Suprapubic skin (tissue), 4 donors: ENCODE results near the gene ST3GAL5. TPM values are rescaled to one million over a fixed set of nuclear protein-coding genes. Genes with fewer than 3 reads are reported as not detected.

ENCODE experiments used
- DNase-seq, 2 donors: peaks; one replicate each; pipeline ENCODE4 v3.0.0-alpha.2; 2019; ENCODE audit warnings: low spot score in 2 of 2
- H3K27ac ChIP-seq: fragments of 200-600 bp; sonication (generic); one replicate; pipeline ENCODE4 v1.5.1; 2019
- H3K27me3 ChIP-seq: fragments of 200-600 bp; sonication (generic); one replicate; pipeline ENCODE4 v1.5.1; 2019
- H3K36me3 ChIP-seq: fragments of 200-600 bp; sonication (generic); one replicate; pipeline ENCODE4 v1.5.1; 2019
- H3K4me1 ChIP-seq: fragments of 200-600 bp; sonication (generic); one replicate; pipeline ENCODE4 v1.5.1; 2019
- H3K4me3 ChIP-seq: fragments of 200-600 bp; sonication (generic); one replicate; pipeline ENCODE4 v1.5.1; 2019; ENCODE audit warnings: mild to moderate bottlenecking
- H3K9me3 ChIP-seq: fragments of 200-600 bp; sonication (generic); one replicate; pipeline ENCODE4 v1.5.1; 2019
- CTCF ChIP-seq, 2 donors: fragments of 200-600 bp in 1 of 2; fragments of 450-650 bp in 1 of 2; sonication (generic) in 1 of 2; IDR thresholded peaks; one replicate each; pipeline ENCODE4 v1.5.1; 2016 to 2019; ENCODE audit warnings: antibody characterized with exemption in 2 of 2, mild to moderate bottlenecking in 1 of 2, moderate library complexity in 1 of 2
- EP300 ChIP-seq: sonication (generic); formaldehyde crosslinking; IDR thresholded peaks from one replicate; pipeline ENCODE4 v1.6.1; 2017; ENCODE audit warnings: antibody characterized with exemption
- POLR2A ChIP-seq, 2 donors: fragments of 450-650 bp; IDR thresholded peaks; one replicate each; pipeline ENCODE4 v1.6.1; 2017; ENCODE audit warnings: antibody characterized with exemption in 2 of 2, mild to moderate bottlenecking in 2 of 2, moderate library complexity in 2 of 2
- POLR2AphosphoS5 ChIP-seq, 3 donors: sonication (generic); formaldehyde crosslinking; IDR thresholded peaks; one replicate each; pipeline ENCODE4 v1.6.1; 2017; ENCODE audit warnings: antibody characterized with exemption in 3 of 3
- WGBS: methylation state at CpG from one replicate; pipeline ENCODE4 v1.1.5; 2018; 5-methylcytosine and 5-hydroxymethylcytosine counted together
- total RNA-seq, 4 donors: library from RNA; depleted of rRNA; stranded (reverse); fragments of >200 nt; gene quantifications; one replicate each; pipeline ENCODE4 v1.1.0, GENCODE V29; 2016

The ST3GAL5 gene
- total RNA-seq, 4 donors from 2014 or later, result 9.5 to 17.8 (median 14.8) TPM

- Histone ChIP-seq H3K36me3 (no peaks in the 10 kb centered on the region), H3K4me3 (peak overlapping the region; percentile 12), H3K27ac (no peak overlapping the region), H3K9me3 (no peaks in the 10 kb centered on the region), H3K4me1 (peaks cover 5% of the 10 kb centered on the region), H3K27me3 (peaks cover 3% of the 10 kb centered on the region)
- TF ChIP-seq CTCF (IDR thresholded peaks at IDR 0.05) (peak; percentile 89), EP300 (no peak)
- 31% methylated on average over 16 of the region's 20 CpGs for WGBS
- peak; percentile 87 to 89 for DNase-seq
Measured at GRCh38 chr2:85826990-85827878, 61.6 kb downstream of the ST3GAL5 start.

GRCh38 chr2:85823951-85824350 lies 64.8 kb downstream of the ST3GAL5 start:
- 50% methylated on average over 2 of the region's 2 CpGs for WGBS
- Histone ChIP-seq H3K27ac (no peak overlapping the region), H3K4me3 (no peak overlapping the region), H3K36me3 (no peaks in the 10 kb centered on the region), H3K9me3 (no peaks in the 10 kb centered on the region), H3K27me3 (peaks cover 4% of the 10 kb centered on the region), H3K4me1 (peaks cover 5% of the 10 kb centered on the region)
- DNase-seq, result no peak
- no peak for TF ChIP-seq EP300
- no peak for TF ChIP-seq POLR2A (IDR thresholded peaks at IDR 0.05)
- no peak for TF ChIP-seq CTCF (IDR thresholded peaks at IDR 0.05)
- no peak for TF ChIP-seq POLR2AphosphoS5 (IDR thresholded peaks at IDR 0.05)

GRCh38 chr2:85822766-85823165 lies 66.0 kb downstream of the ST3GAL5 start:
- H3K9me3 ChIP-seq, result no peaks in the 10 kb centered on the region
- H3K4me1 ChIP-seq, result peaks cover 3% of the 10 kb centered on the region
- peaks cover 4% of the 10 kb centered on the region for H3K27me3 ChIP-seq
- H3K4me3 ChIP-seq, result no peak overlapping the region
- H3K27ac ChIP-seq, result no peak overlapping the region
- 80% methylated on average over 5 of the region's 5 CpGs for WGBS
- TF ChIP-seq EP300 (no peak), CTCF (IDR thresholded peaks at IDR 0.05) (no peak), POLR2A (IDR thresholded peaks at IDR 0.05) (no peak), POLR2AphosphoS5 (IDR thresholded peaks at IDR 0.05) (no peak)
- H3K36me3 ChIP-seq, result no peaks in the 10 kb centered on the region
- DNase-seq, result no peak

GRCh38 chr2:85819811-85820510 lies 68.8 kb downstream of the ST3GAL5 start:
- H3K27ac ChIP-seq, result no peak overlapping the region
- WGBS, result 72% methylated on average over 6 of the region's 6 CpGs
- H3K4me1 ChIP-seq, result no peaks in the 10 kb centered on the region
- no peaks in the 10 kb centered on the region for H3K36me3 ChIP-seq
- no peak for TF ChIP-seq POLR2AphosphoS5 (IDR thresholded peaks at IDR 0.05)
- no peak for TF ChIP-seq CTCF (IDR thresholded peaks at IDR 0.05)
- TF ChIP-seq EP300, result no peak
- TF ChIP-seq POLR2A (IDR thresholded peaks at IDR 0.05), result no peak
- no peak for DNase-seq
- H3K9me3 ChIP-seq, result no peaks in the 10 kb centered on the region
- no peak overlapping the region for H3K4me3 ChIP-seq
- peaks cover 4% of the 10 kb centered on the region for H3K27me3 ChIP-seq
